Mesenchymal stem cell (in vitro differentiated cells and primary cell): ENCODE results near the gene SH3GL3.
A peak's percentile ranks its signal among the peaks of the same experiment; 100 is the strongest.

Experiments used
- DNase-seq: peaks from one replicate; pipeline ENCODE4 v3.0.0-alpha.2; 2013
- H2AFZ ChIP-seq: one replicate; pipeline ENCODE4 v1.6.1; 2013; ENCODE audit warnings: low read depth, mild to moderate bottlenecking, control low read depth, inconsistent platforms, low read length, moderate library complexity
- H2AK5ac ChIP-seq: 2 replicates; pipeline ENCODE4 v1.6.1; 2013; ENCODE audit warnings: low read length, moderate library complexity, mild to moderate bottlenecking, inconsistent platforms; ENCODE audit not compliant: severe bottlenecking
- H2BK120ac ChIP-seq: one replicate; pipeline ENCODE4 v1.6.1; 2013; ENCODE audit warnings: low read depth, mild to moderate bottlenecking, inconsistent platforms, low read length, moderate library complexity
- H2BK12ac ChIP-seq, 2 experiments: one replicate each; pipeline ENCODE4 v1.6.1; 2013; ENCODE audit warnings: inconsistent platforms in 2 of 2, low read length in 2 of 2, mild to moderate bottlenecking in 2 of 2, moderate library complexity in 2 of 2, control low read depth in 1 of 2
- H2BK15ac ChIP-seq: one replicate; pipeline ENCODE4 v1.6.1; 2013; ENCODE audit warnings: mild to moderate bottlenecking, low read depth, inconsistent platforms; ENCODE audit not compliant: poor library complexity, severe bottlenecking
- H2BK5ac ChIP-seq: 2 replicates; pipeline ENCODE4 v1.6.1; 2013; ENCODE audit warnings: low read depth, mild to moderate bottlenecking, low read length, control low read depth, inconsistent platforms; ENCODE audit not compliant: poor library complexity, severe bottlenecking
- H3K14ac ChIP-seq, 2 experiments: one replicate each; pipeline ENCODE4 v1.6.1; 2013; ENCODE audit warnings: inconsistent platforms in 2 of 2, low read length in 2 of 2, control low read depth in 1 of 2, mild to moderate bottlenecking in 1 of 2, moderate library complexity in 1 of 2
- H3K18ac ChIP-seq, 2 experiments: one replicate each; pipeline ENCODE4 v1.6.1; 2013; ENCODE audit warnings: inconsistent platforms in 2 of 2, low read length in 2 of 2, control low read depth in 1 of 2, low read depth in 1 of 2, mild to moderate bottlenecking in 1 of 2
- H3K23ac ChIP-seq, 2 experiments: one replicate each; pipeline ENCODE4 v1.6.1; 2013; ENCODE audit warnings: inconsistent platforms in 2 of 2, low read length in 2 of 2, mild to moderate bottlenecking in 2 of 2, moderate library complexity in 2 of 2, control low read depth in 1 of 2
- H3K27ac ChIP-seq: 2 replicates; pipeline ENCODE4 v1.5.1; 2013; ENCODE audit warnings: mild to moderate bottlenecking, moderate library complexity, low read length, control low read depth, inconsistent platforms; ENCODE audit not compliant: poor library complexity, severe bottlenecking
- H3K27me3 ChIP-seq, 2 experiments: 2 replicates each; pipeline versions ENCODE4 v1.6.1 to v1.7.0; 2013; ENCODE audit warnings: low read length in 2 of 2, mild to moderate bottlenecking in 2 of 2, moderate library complexity in 2 of 2, control low read depth in 1 of 2, inconsistent platforms in 1 of 2; ENCODE audit not compliant: control insufficient read depth in 1 of 2, insufficient read depth in 1 of 2
- H3K36me3 ChIP-seq, 2 experiments: 2 replicates each; pipeline versions ENCODE4 v1.6.1 to v1.7.0; 2013; ENCODE audit warnings: low read length in 2 of 2, control low read depth in 1 of 2, inconsistent platforms in 1 of 2, low read depth in 1 of 2, mild to moderate bottlenecking in 1 of 2; ENCODE audit not compliant: insufficient read depth in 2 of 2, control insufficient read depth in 1 of 2
- H3K4ac ChIP-seq, 2 experiments: one replicate each; pipeline ENCODE4 v1.6.1; 2013; ENCODE audit warnings: inconsistent platforms in 2 of 2, low read length in 2 of 2, mild to moderate bottlenecking in 2 of 2, moderate library complexity in 2 of 2, control low read depth in 1 of 2, low read depth in 1 of 2
- H3K4me1 ChIP-seq: 2 replicates; pipeline ENCODE4 v1.6.1; 2013; ENCODE audit warnings: low read depth, low read length, control low read depth; ENCODE audit not compliant: control insufficient read depth, insufficient read depth
- H3K4me2 ChIP-seq: 2 replicates; pipeline ENCODE4 v1.6.1; 2013; ENCODE audit warnings: low read length, mild to moderate bottlenecking, inconsistent platforms; ENCODE audit not compliant: poor library complexity, severe bottlenecking
- H3K4me3 ChIP-seq, 2 experiments: 2 replicates each; pipeline versions ENCODE4 v1.5.1 to v1.7.0; 2013; ENCODE audit warnings: low read length in 2 of 2, mild to moderate bottlenecking in 2 of 2, control low read depth in 1 of 2, low read depth in 1 of 2; ENCODE audit not compliant: insufficient read depth in 1 of 2
- H3K79me1 ChIP-seq: replicated peaks from 2 replicates; pipeline ENCODE4 v1.6.1; 2013; ENCODE audit warnings: mild to moderate bottlenecking, control low read depth, low read length, inconsistent platforms; ENCODE audit not compliant: poor library complexity, severe bottlenecking
- H3K9ac ChIP-seq: 2 replicates; pipeline ENCODE4 v1.7.0; 2013; ENCODE audit warnings: mild to moderate bottlenecking, low read length, moderate library complexity
- H3K9me3 ChIP-seq: 2 replicates; pipeline ENCODE4 v1.7.0; 2013; ENCODE audit warnings: mild to moderate bottlenecking, low read length; ENCODE audit not compliant: control insufficient read depth
- H4K8ac ChIP-seq: one replicate; pipeline ENCODE4 v1.6.1; 2013; ENCODE audit warnings: inconsistent platforms, mild to moderate bottlenecking, low read length, moderate library complexity
- H4K91ac ChIP-seq: one replicate; pipeline ENCODE4 v1.6.1; 2013; ENCODE audit warnings: mild to moderate bottlenecking, low read length, inconsistent platforms
- whole genome bisulfite sequencing: methylation state at CpG from one replicate; pipeline ENCODE4 v1.1.7; 2013; ENCODE audit warnings: mixed read lengths; 5-methylcytosine and 5-hydroxymethylcytosine counted together

SH3GL3 gene

GRCh38 chr15:83556068-83556467 is 108.9 kb downstream of the SH3GL3 start:
- DNase-seq = no peak

GRCh38 chr15:83556754-83557153 is 109.6 kb downstream of the SH3GL3 start:
- no peak overlapping the region for H2BK15ac ChIP-seq
- H2AK5ac ChIP-seq = no peak overlapping the region
- H3K23ac ChIP-seq = no peak overlapping the region
- H3K4ac ChIP-seq = no peak overlapping the region
- no peak overlapping the region for H2BK5ac ChIP-seq
- no peaks in the 10 kb centered on the region for H3K4me1 ChIP-seq
- H3K9me3 ChIP-seq = no peaks in the 10 kb centered on the region
- H2BK12ac ChIP-seq = no peak overlapping the region
- no peak overlapping the region for H2BK120ac ChIP-seq
- no peak overlapping the region for H2AFZ ChIP-seq
- peaks cover 3 to 7% of the 10 kb centered on the region in 2 experiments for H3K27me3 ChIP-seq
- H3K79me1 ChIP-seq = no peaks in the 10 kb centered on the region
- H3K4me3 ChIP-seq = no peak overlapping the region
- H4K91ac ChIP-seq = no peak overlapping the region
- 78% methylated on average over 7 of the region's 7 CpGs for WGBS
- no peak overlapping the region for H3K18ac ChIP-seq
- H3K36me3 ChIP-seq = no peaks in the 10 kb centered on the region
- H3K9ac ChIP-seq = no peak overlapping the region
- DNase-seq = no peak
- no peak overlapping the region for H3K27ac ChIP-seq
- H3K4me2 ChIP-seq = no peak overlapping the region
- no peak overlapping the region for H3K14ac ChIP-seq
- no peak overlapping the region for H4K8ac ChIP-seq

More at GRCh38 chr15:83556068-83556467, 108.9 kb downstream of the SH3GL3 start:
- Histone ChIP-seq H3K9ac (no peak overlapping the region), H2BK15ac (no peak overlapping the region), H3K27me3 (peaks cover 3 to 7% of the 10 kb centered on the region in 2 experiments), H3K9me3 (no peaks in the 10 kb centered on the region), H2AFZ (no peak overlapping the region), H3K18ac (no peak overlapping the region), H3K4me3 (no peak overlapping the region), H4K91ac (no peak overlapping the region), H3K79me1 (no peaks in the 10 kb centered on the region), H3K23ac (no peak overlapping the region), H3K4me2 (no peak overlapping the region), H3K14ac (no peak overlapping the region), H2AK5ac (no peak overlapping the region), H4K8ac (no peak overlapping the region), H3K4me1 (no peaks in the 10 kb centered on the region), H2BK120ac (no peak overlapping the region), H2BK12ac (no peak overlapping the region), H3K27ac (no peak overlapping the region), H2BK5ac (no peak overlapping the region), H3K36me3 (no peaks in the 10 kb centered on the region), H3K4ac (no peak overlapping the region)
- WGBS = 64% methylated on average over 1 of the region's 3 CpGs

- Histone ChIP-seq H3K4me3 (no peak overlapping the region), H3K23ac (no peak overlapping the region), H2AK5ac (no peak overlapping the region), H3K9me3 (no peaks in the 10 kb centered on the region), H2BK15ac (no peak overlapping the region), H3K18ac (no peak overlapping the region), H3K4me2 (no peak overlapping the region), H2AFZ (no peak overlapping the region), H3K14ac (no peak overlapping the region), H3K4ac (no peak overlapping the region), H2BK120ac (no peak overlapping the region), H3K27ac (no peak overlapping the region), H2BK12ac (no peak overlapping the region), H3K36me3 (no peaks in the 10 kb centered on the region), H4K8ac (no peak overlapping the region), H3K4me1 (no peaks in the 10 kb centered on the region), H3K27me3 (peaks cover 3 to 7% of the 10 kb centered on the region in 2 experiments), H2BK5ac (no peak overlapping the region), H3K79me1 (no peaks in the 10 kb centered on the region), H4K91ac (no peak overlapping the region), H3K9ac (no peak overlapping the region)
- DNase-seq = no peak
- WGBS = 81% methylated on average over 4 of the region's 5 CpGs
Observed at GRCh38 chr15:83558146-83558545, 111.0 kb downstream of the SH3GL3 start.

GRCh38 chr15:83559310-83559966 is 112.3 kb downstream of the SH3GL3 start:
- Histone ChIP-seq H2AFZ (no peak overlapping the region), H2BK15ac (no peak overlapping the region), H3K36me3 (no peaks in the 10 kb centered on the region), H2BK5ac (no peak overlapping the region), H3K4me2 (no peak overlapping the region), H3K27ac (no peak overlapping the region), H4K8ac (no peak overlapping the region), H2AK5ac (no peak overlapping the region), H3K27me3 (peaks cover 3 to 7% of the 10 kb centered on the region in 2 experiments), H3K79me1 (no peaks in the 10 kb centered on the region), H3K18ac (no peak overlapping the region), H3K9me3 (no peaks in the 10 kb centered on the region), H2BK12ac (no peak overlapping the region), H3K14ac (no peak overlapping the region), H3K4me3 (no peak overlapping the region), H3K4ac (no peak overlapping the region), H3K9ac (no peak overlapping the region), H4K91ac (no peak overlapping the region), H3K23ac (no peak overlapping the region), H3K4me1 (no peaks in the 10 kb centered on the region), H2BK120ac (no peak overlapping the region)
- 4% methylated on average over 5 of the region's 7 CpGs for WGBS
- peak; percentile 65 for DNase-seq
